H9 (cell line): ENCODE data around the gene PALD1. TPM values are rescaled to one million over a fixed set of nuclear protein-coding genes. Genes with fewer than 3 reads are reported as not detected.

ENCODE experiments used
- DNase-seq: peaks from one replicate; pipeline ENCODE4 v3.0.0-alpha.2; 2017
- H2AFZ ChIP-seq: one replicate; pipeline ENCODE4 v1.6.1; 2013; ENCODE audit warnings: mild to moderate bottlenecking, low read length, control low read depth, moderate library complexity
- H2AK5ac ChIP-seq: 2 replicates; pipeline ENCODE4 v1.6.1; 2013; ENCODE audit warnings: low read length, control low read depth, mixed read lengths; ENCODE audit not compliant: insufficient read length
- H2BK120ac ChIP-seq: one replicate; pipeline ENCODE4 v1.6.1; 2013; ENCODE audit warnings: low read depth, mild to moderate bottlenecking, low read length, control low read depth, inconsistent platforms; ENCODE audit not compliant: poor library complexity, severe bottlenecking
- H2BK12ac ChIP-seq: 2 replicates; pipeline ENCODE4 v1.6.1; 2013; ENCODE audit warnings: low read length, control low read depth, mixed read lengths, low read depth; ENCODE audit not compliant: insufficient read length
- H2BK15ac ChIP-seq: 2 replicates; pipeline ENCODE4 v1.6.1; 2013; ENCODE audit warnings: low read depth, low read length, control low read depth
- H2BK20ac ChIP-seq: one replicate; pipeline ENCODE4 v1.6.1; 2013; ENCODE audit warnings: low read depth, mild to moderate bottlenecking, low read length, control low read depth, inconsistent platforms; ENCODE audit not compliant: poor library complexity, severe bottlenecking
- H2BK5ac ChIP-seq: 2 replicates; pipeline ENCODE4 v1.6.1; 2013; ENCODE audit warnings: low read length, control low read depth, mixed read lengths; ENCODE audit not compliant: insufficient read length
- H3K14ac ChIP-seq: 2 replicates; pipeline ENCODE4 v1.6.1; 2013; ENCODE audit warnings: low read length, control low read depth; ENCODE audit not compliant: insufficient read depth
- H3K18ac ChIP-seq: 2 replicates; pipeline ENCODE4 v1.6.1; 2013; ENCODE audit warnings: low read depth, mild to moderate bottlenecking, mixed read lengths, low read length, control low read depth; ENCODE audit not compliant: insufficient read length
- H3K23ac ChIP-seq: 2 replicates; pipeline ENCODE4 v1.6.1; 2013; ENCODE audit warnings: low read length, control low read depth, mixed read lengths, low read depth; ENCODE audit not compliant: insufficient read length
- H3K23me2 ChIP-seq: 2 replicates; pipeline ENCODE4 v1.6.1; 2013; ENCODE audit warnings: low read depth, mild to moderate bottlenecking, mixed read lengths, low read length, control low read depth; ENCODE audit not compliant: insufficient read length, poor library complexity, severe bottlenecking
- H3K27ac ChIP-seq: 2 replicates; pipeline ENCODE4 v1.5.1; 2013; ENCODE audit warnings: low read length, control low read depth, mixed read lengths, low read depth; ENCODE audit not compliant: insufficient read length
- H3K27me3 ChIP-seq: 2 replicates; pipeline ENCODE4 v1.6.1; 2013; ENCODE audit warnings: low read length, control low read depth, inconsistent platforms; ENCODE audit not compliant: insufficient read depth
- H3K4ac ChIP-seq: 2 replicates; pipeline ENCODE4 v1.6.1; 2013; ENCODE audit warnings: low read depth, mild to moderate bottlenecking, control low read depth, inconsistent platforms, low read length, moderate library complexity
- H3K4me1 ChIP-seq: 2 replicates; pipeline ENCODE4 v1.6.1; 2013; ENCODE audit warnings: low read length, control low read depth, inconsistent platforms; ENCODE audit not compliant: insufficient read depth
- H3K4me2 ChIP-seq: 2 replicates; pipeline ENCODE4 v1.6.1; 2013; ENCODE audit warnings: low read length, control low read depth, mixed read lengths; ENCODE audit not compliant: insufficient read length, insufficient read depth
- H3K56ac ChIP-seq: 2 replicates; pipeline ENCODE4 v1.6.1; 2013; ENCODE audit warnings: low read depth, mild to moderate bottlenecking, mixed read lengths, low read length, control low read depth; ENCODE audit not compliant: insufficient read length
- H3K79me1 ChIP-seq: 2 replicates; pipeline ENCODE4 v1.6.1; 2013; ENCODE audit warnings: low read depth, mild to moderate bottlenecking, moderate library complexity, low read length, control low read depth, inconsistent platforms; ENCODE audit not compliant: insufficient read depth, poor library complexity, severe bottlenecking
- H3K79me2 ChIP-seq: 2 replicates; pipeline ENCODE4 v1.6.1; 2013; ENCODE audit warnings: low read length, control low read depth, inconsistent platforms; ENCODE audit not compliant: insufficient read depth
- H3K9ac ChIP-seq: 2 replicates; pipeline ENCODE4 v1.6.1; 2013; ENCODE audit warnings: low read length, control low read depth, mixed read lengths; ENCODE audit not compliant: insufficient read length; ENCODE audit errors: extremely low read depth
- H3K9me3 ChIP-seq: one replicate; pipeline ENCODE4 v1.6.1; 2013; ENCODE audit warnings: low read depth, low read length, inconsistent platforms; ENCODE audit not compliant: control insufficient read depth
- H3T11ph ChIP-seq: one replicate; pipeline ENCODE4 v1.6.1; 2013; ENCODE audit warnings: mild to moderate bottlenecking, low read length, control low read depth, inconsistent platforms
- H4K20me1 ChIP-seq: one replicate; pipeline ENCODE4 v1.6.1; 2013; ENCODE audit not compliant: control insufficient read depth, insufficient read length, insufficient read depth
- H4K5ac ChIP-seq: 2 replicates; pipeline ENCODE4 v1.6.1; 2013; ENCODE audit warnings: low read depth, mild to moderate bottlenecking, mixed read lengths, low read length, control low read depth; ENCODE audit not compliant: insufficient read length
- H4K8ac ChIP-seq: replicated peaks from 2 replicates; pipeline ENCODE4 v1.6.1; 2013; ENCODE audit warnings: low read length, control low read depth, mixed read lengths, low read depth; ENCODE audit not compliant: insufficient read length
- H4K91ac ChIP-seq: 2 replicates; pipeline ENCODE4 v1.6.1; 2013; ENCODE audit warnings: low read depth, mild to moderate bottlenecking, moderate library complexity, mixed read lengths, low read length, control low read depth; ENCODE audit not compliant: insufficient read length
- H3K27ac Mint-ChIP-seq, 3 experiments: 2 replicates in 2 of 3; 3 replicates in 1 of 3; pipeline ENCODE4 v1.8.0; 2020 to 2021; ENCODE audit warnings: mixed read lengths in 3 of 3, mild to moderate bottlenecking in 1 of 3, moderate library complexity in 1 of 3
- H3K27me3 Mint-ChIP-seq: 2 replicates; pipeline ENCODE4 v1.8.0; 2021; ENCODE audit warnings: low read depth, mild to moderate bottlenecking, moderate library complexity, mixed read lengths
- H3K36me3 Mint-ChIP-seq, 3 experiments: 2 replicates in 2 of 3; 3 replicates in 1 of 3; pipeline ENCODE4 v1.8.0; 2020 to 2021; ENCODE audit warnings: low read depth in 3 of 3, mixed read lengths in 3 of 3; ENCODE audit not compliant: insufficient read depth in 1 of 3
- H3K4me1 Mint-ChIP-seq, 2 experiments: 2 replicates each; pipeline ENCODE4 v1.8.0; 2020; ENCODE audit warnings: mixed read lengths in 2 of 2
- H3K4me3 Mint-ChIP-seq, 2 experiments: 2 replicates in 1 of 2; 3 replicates in 1 of 2; pipeline ENCODE4 v1.8.0; 2020 to 2021; ENCODE audit warnings: mild to moderate bottlenecking in 2 of 2, mixed read lengths in 2 of 2, moderate library complexity in 1 of 2
- H3K9me3 Mint-ChIP-seq, 2 experiments: 2 replicates in 1 of 2; 3 replicates in 1 of 2; pipeline ENCODE4 v1.8.0; 2020; ENCODE audit warnings: mild to moderate bottlenecking in 2 of 2, mixed read lengths in 2 of 2, moderate library complexity in 1 of 2
- WGBS: extraction: QIAGEN DNeasy Blood & Tissue Kit; methylation state at CpG from one replicate; pipeline ENCODE4 v1.1.7; 2013; ENCODE audit warnings: missing lambda C conversion rate, low lambda C conversion rate, mixed read lengths; ENCODE audit not compliant: insufficient read length; ENCODE audit errors: extremely low coverage; 5-methylcytosine and 5-hydroxymethylcytosine counted together
- total RNA-seq: library from RNA; stranded (reverse); gene quantifications from 2 replicates; pipeline ENCODE4 v1.2.1, GENCODE V29; 2021
- TF ChIP-seq, protein P1 (sequence below): fragments of 200-600 bp; sonication (generic); conservative IDR thresholded peaks from 3 replicates; pipeline ENCODE4 v1.8.0; 2021; ENCODE audit warnings: antibody characterized with exemption, mild to moderate bottlenecking

The PALD1 gene
- total RNA-seq, 1 experiment from 2014 or later: 21.1 TPM

DNA sequence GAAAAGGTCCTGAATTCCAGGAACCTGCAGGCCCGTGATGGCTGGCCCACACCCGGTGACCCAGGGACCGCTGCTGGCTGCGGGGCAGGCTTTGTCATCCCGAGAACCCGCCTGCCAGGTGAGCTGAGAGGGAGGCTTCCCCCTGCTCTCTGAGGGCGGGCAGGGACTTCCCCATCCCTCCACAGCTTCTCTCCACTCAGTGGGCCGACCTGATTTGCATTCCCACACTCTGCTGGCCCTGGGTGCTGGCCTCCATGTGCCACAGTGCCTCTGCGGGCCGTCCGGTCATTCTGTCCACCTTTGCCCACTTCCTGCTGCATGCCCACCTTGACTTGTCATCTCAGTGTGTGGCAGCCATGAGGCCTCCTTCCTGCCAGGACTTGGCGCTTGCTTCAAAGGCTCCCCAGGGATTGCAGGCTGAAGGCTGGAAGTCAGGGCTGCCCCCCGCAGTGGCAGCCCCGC, 35.3 kb downstream of the PALD1 start:
- Histone ChIP-seq H4K20me1 (no peaks in the 10 kb centered on the region), H3K4me1 (peaks cover 4% of the 10 kb centered on the region; the same call in 1 of the 2 replicates), H2BK5ac (no peak overlapping the region), H4K8ac (no peak overlapping the region), H3K79me2 (peaks cover 2% of the 10 kb centered on the region; the same call in 1 of the 2 replicates), H2BK12ac (no peak overlapping the region), H3K23ac (no peak overlapping the region), H3K9me3 (no peaks in the 10 kb centered on the region), H2BK120ac (no peak overlapping the region), H3K18ac (peak overlapping the region; percentile 27), H3K23me2 (no peaks in the 10 kb centered on the region), H3K27ac (no peak overlapping the region), H4K91ac (no peak overlapping the region), H3K9ac (no peak overlapping the region), H4K5ac (no peak overlapping the region), H3K79me1 (no peaks in the 10 kb centered on the region), H3T11ph (no peak overlapping the region), H3K56ac (no peak overlapping the region), H3K27me3 (no peaks in the 10 kb centered on the region), H3K4ac (no peak overlapping the region), H2BK15ac (no peak overlapping the region), H3K14ac (peak overlapping the region; percentile 61; the same call in 1 of the 2 replicates), H2BK20ac (no peak overlapping the region), H3K4me2 (no peak overlapping the region), H2AFZ (no peak overlapping the region), H2AK5ac (no peak overlapping the region)
- H3K4me1 Mint-ChIP-seq: peaks cover 38 to 42% of the 10 kb centered on the region in 2 experiments
- DNase-seq: no peak
- TF ChIP-seq, protein P1, sequence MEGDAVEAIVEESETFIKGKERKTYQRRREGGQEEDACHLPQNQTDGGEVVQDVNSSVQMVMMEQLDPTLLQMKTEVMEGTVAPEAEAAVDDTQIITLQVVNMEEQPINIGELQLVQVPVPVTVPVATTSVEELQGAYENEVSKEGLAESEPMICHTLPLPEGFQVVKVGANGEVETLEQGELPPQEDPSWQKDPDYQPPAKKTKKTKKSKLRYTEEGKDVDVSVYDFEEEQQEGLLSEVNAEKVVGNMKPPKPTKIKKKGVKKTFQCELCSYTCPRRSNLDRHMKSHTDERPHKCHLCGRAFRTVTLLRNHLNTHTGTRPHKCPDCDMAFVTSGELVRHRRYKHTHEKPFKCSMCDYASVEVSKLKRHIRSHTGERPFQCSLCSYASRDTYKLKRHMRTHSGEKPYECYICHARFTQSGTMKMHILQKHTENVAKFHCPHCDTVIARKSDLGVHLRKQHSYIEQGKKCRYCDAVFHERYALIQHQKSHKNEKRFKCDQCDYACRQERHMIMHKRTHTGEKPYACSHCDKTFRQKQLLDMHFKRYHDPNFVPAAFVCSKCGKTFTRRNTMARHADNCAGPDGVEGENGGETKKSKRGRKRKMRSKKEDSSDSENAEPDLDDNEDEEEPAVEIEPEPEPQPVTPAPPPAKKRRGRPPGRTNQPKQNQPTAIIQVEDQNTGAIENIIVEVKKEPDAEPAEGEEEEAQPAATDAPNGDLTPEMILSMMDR: no peak
- H3K9me3 Mint-ChIP-seq: no peaks in the 10 kb centered on the region
- no CpG with 5 or more reads among the region's 14 CpGs for WGBS
- H3K27me3 Mint-ChIP-seq: no peaks in the 10 kb centered on the region
- H3K4me3 Mint-ChIP-seq: no peak overlapping the region
- peak overlapping the region in 1 of 3 experiments; percentile 90; a peak in 3 of 7 replicates for H3K27ac Mint-ChIP-seq
- H3K36me3 Mint-ChIP-seq: no peaks in the 10 kb centered on the region
